Neural progenitor cell (in vitro differentiated cells): Measurements from ENCODE around the gene SPTAN1. TPM values are rescaled to one million over a fixed set of nuclear protein-coding genes. Genes with fewer than 3 reads are reported as not detected.

Experiments used
- DNase-seq: peaks from one replicate; pipeline ENCODE4 v3.0.0-alpha.2; 2016; ENCODE audit warnings: low spot score
- H2AFZ ChIP-seq: fragments of 200-600 bp; sonication (generic); replicated peaks from 2 replicates; pipeline ENCODE4 v1.6.1; 2016; ENCODE audit warnings: antibody characterized with exemption
- H3F3A ChIP-seq: fragments of 200-600 bp; sonication (generic); 2 replicates; pipeline ENCODE4 v1.6.1; 2016; ENCODE audit warnings: antibody characterized with exemption, low read depth
- H3K27ac ChIP-seq: fragments of 200-600 bp; sonication (generic); 2 replicates; pipeline ENCODE4 v1.5.1; 2016; ENCODE audit warnings: mild to moderate bottlenecking
- H3K27me3 ChIP-seq: fragments of 200-600 bp; sonication (generic); 2 replicates; pipeline ENCODE4 v1.6.1; 2016; ENCODE audit warnings: mild to moderate bottlenecking, moderate library complexity
- H3K36me3 ChIP-seq: fragments of 200-600 bp; sonication (generic); 2 replicates; pipeline ENCODE4 v1.5.1; 2016
- H3K4me1 ChIP-seq: fragments of 200-600 bp; sonication (generic); 2 replicates; pipeline ENCODE4 v1.6.1; 2016; ENCODE audit warnings: mixed run types
- H3K4me2 ChIP-seq: fragments of 200-600 bp; sonication (generic); 2 replicates; pipeline ENCODE4 v1.6.1; 2016
- H3K4me3 ChIP-seq: fragments of 200-600 bp; sonication (generic); 2 replicates; pipeline ENCODE4 v1.5.1; 2016
- H3K79me2 ChIP-seq: fragments of 200-600 bp; sonication (generic); 2 replicates; pipeline ENCODE4 v1.6.1; 2016; ENCODE audit warnings: low read depth
- H3K9ac ChIP-seq: fragments of 200-600 bp; sonication (generic); 2 replicates; pipeline ENCODE4 v1.6.1; 2016
- H3K9me3 ChIP-seq: fragments of 200-600 bp; sonication (generic); 2 replicates; pipeline ENCODE4 v1.5.1; 2016; ENCODE audit warnings: low read depth
- H4K20me1 ChIP-seq: fragments of 200-600 bp; sonication (generic); 2 replicates; pipeline ENCODE4 v1.6.1; 2016; ENCODE audit warnings: low read depth
- H3K27ac Mint-ChIP-seq: 3 replicates; pipeline ENCODE4 v1.8.0; 2021; ENCODE audit warnings: mixed read lengths
- H3K27me3 Mint-ChIP-seq: 2 replicates; pipeline ENCODE4 v1.8.0; 2022; ENCODE audit warnings: low read depth, mild to moderate bottlenecking, inconsistent platforms, moderate library complexity, mixed read lengths; ENCODE audit not compliant: insufficient read depth
- H3K36me3 Mint-ChIP-seq: 3 replicates; pipeline ENCODE4 v1.8.0; 2021; ENCODE audit warnings: mixed read lengths
- H3K4me1 Mint-ChIP-seq: 3 replicates; pipeline ENCODE4 v1.8.0; 2021; ENCODE audit warnings: mixed read lengths
- H3K4me3 Mint-ChIP-seq: 3 replicates; pipeline ENCODE4 v1.8.0; 2021; ENCODE audit warnings: mild to moderate bottlenecking, moderate library complexity, mixed read lengths
- H3K9me3 Mint-ChIP-seq: 3 replicates; pipeline ENCODE4 v1.8.0; 2020; ENCODE audit warnings: mixed read lengths
- EZH2 ChIP-seq: fragments of 200-600 bp; sonication (generic); IDR thresholded peaks from 2 replicates; pipeline ENCODE4 v1.6.1; 2017; ENCODE audit warnings: antibody characterized with exemption, mild to moderate bottlenecking, moderate library complexity
- EZH2phosphoT487 ChIP-seq: fragments of 200-600 bp; sonication (generic); IDR thresholded peaks from 2 replicates; pipeline ENCODE4 v1.6.1; 2017; ENCODE audit warnings: antibody characterized with exemption
- total RNA-seq: library from RNA; depleted of rRNA; stranded (reverse); fragments of >200 nt; gene quantifications from 2 replicates; pipeline ENCODE4 v1.2.3, GENCODE V29; 2015; ENCODE audit warnings: low replicate concordance
- TF ChIP-seq, protein P1 (sequence below): fragments of 200-600 bp; sonication (generic); IDR thresholded peaks from 2 replicates; pipeline ENCODE4 v1.5.1; 2017; ENCODE audit warnings: antibody characterized with exemption, mild to moderate bottlenecking

Gene SPTAN1
- total RNA-seq, 1 donor from 2014 or later = 112 TPM

GRCh38 chr9:128632486-128632885 is 80.1 kb downstream of the SPTAN1 start:
- H3K9ac ChIP-seq = no peak overlapping the region
- TF ChIP-seq EZH2 (no peak), EZH2phosphoT487 (no peak)
- TF ChIP-seq, protein P1, sequence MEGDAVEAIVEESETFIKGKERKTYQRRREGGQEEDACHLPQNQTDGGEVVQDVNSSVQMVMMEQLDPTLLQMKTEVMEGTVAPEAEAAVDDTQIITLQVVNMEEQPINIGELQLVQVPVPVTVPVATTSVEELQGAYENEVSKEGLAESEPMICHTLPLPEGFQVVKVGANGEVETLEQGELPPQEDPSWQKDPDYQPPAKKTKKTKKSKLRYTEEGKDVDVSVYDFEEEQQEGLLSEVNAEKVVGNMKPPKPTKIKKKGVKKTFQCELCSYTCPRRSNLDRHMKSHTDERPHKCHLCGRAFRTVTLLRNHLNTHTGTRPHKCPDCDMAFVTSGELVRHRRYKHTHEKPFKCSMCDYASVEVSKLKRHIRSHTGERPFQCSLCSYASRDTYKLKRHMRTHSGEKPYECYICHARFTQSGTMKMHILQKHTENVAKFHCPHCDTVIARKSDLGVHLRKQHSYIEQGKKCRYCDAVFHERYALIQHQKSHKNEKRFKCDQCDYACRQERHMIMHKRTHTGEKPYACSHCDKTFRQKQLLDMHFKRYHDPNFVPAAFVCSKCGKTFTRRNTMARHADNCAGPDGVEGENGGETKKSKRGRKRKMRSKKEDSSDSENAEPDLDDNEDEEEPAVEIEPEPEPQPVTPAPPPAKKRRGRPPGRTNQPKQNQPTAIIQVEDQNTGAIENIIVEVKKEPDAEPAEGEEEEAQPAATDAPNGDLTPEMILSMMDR = no peak
- H3F3A ChIP-seq = no peaks in the 10 kb centered on the region
- Mint-ChIP-seq H3K27ac (no peak overlapping the region), H3K27me3 (peaks cover 9% of the 10 kb centered on the region), H3K9me3 (no peaks in the 10 kb centered on the region), H3K4me3 (no peak overlapping the region), H3K4me1 (peaks cover 3% of the 10 kb centered on the region), H3K36me3 (peaks cover 20% of the 10 kb centered on the region)
- H3K36me3 ChIP-seq = no peaks in the 10 kb centered on the region
- H3K4me1 ChIP-seq = no peaks in the 10 kb centered on the region
- no peak overlapping the region for H3K4me2 ChIP-seq
- DNase-seq = no peak
- H3K27ac ChIP-seq = no peak overlapping the region
- H2AFZ ChIP-seq = no peak overlapping the region
- no peaks in the 10 kb centered on the region for H3K79me2 ChIP-seq
- peaks cover 34% of the 10 kb centered on the region for H4K20me1 ChIP-seq
- H3K4me3 ChIP-seq = no peak overlapping the region
- no peaks in the 10 kb centered on the region for H3K9me3 ChIP-seq
- no peaks in the 10 kb centered on the region for H3K27me3 ChIP-seq

DNA sequence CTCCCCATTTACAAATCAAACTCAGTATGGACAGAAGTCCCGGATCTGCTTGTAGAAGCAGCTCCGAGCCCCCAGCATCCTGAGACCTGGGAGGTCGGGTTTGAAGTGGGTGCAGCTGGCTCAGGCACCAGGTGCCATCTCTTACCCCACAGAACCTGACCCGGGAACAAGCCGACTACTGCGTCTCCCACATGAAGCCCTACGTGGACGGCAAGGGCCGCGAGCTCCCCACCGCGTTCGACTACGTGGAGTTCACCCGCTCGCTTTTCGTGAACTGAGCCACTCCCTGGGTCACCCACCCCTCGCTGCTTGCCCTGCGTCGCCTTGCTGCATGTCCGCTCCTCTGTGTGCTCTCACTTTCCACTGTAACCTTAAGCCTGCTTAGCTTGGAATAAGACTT is 80.7 kb downstream of the SPTAN1 start:
- H3K4me1 ChIP-seq = no peaks in the 10 kb centered on the region
- no peak for DNase-seq
- H3K36me3 Mint-ChIP-seq = peaks cover 20% of the 10 kb centered on the region
- H3K36me3 ChIP-seq = no peaks in the 10 kb centered on the region
- H3K9me3 ChIP-seq = no peaks in the 10 kb centered on the region
- no peak overlapping the region for H3K4me3 Mint-ChIP-seq
- H3F3A ChIP-seq = no peaks in the 10 kb centered on the region
- peaks cover 3% of the 10 kb centered on the region for H3K4me1 Mint-ChIP-seq
- TF ChIP-seq EZH2phosphoT487 = no peak
- TF ChIP-seq, protein P1 = no peak
- no peak for TF ChIP-seq EZH2
- H4K20me1 ChIP-seq = peaks cover 38% of the 10 kb centered on the region
- no peaks in the 10 kb centered on the region for H3K79me2 ChIP-seq
- H3K4me2 ChIP-seq = no peak overlapping the region
- H3K27ac Mint-ChIP-seq = no peak overlapping the region
- no peak overlapping the region for H3K9ac ChIP-seq
- no peak overlapping the region for H3K4me3 ChIP-seq
- H3K27me3 Mint-ChIP-seq = peaks cover 9% of the 10 kb centered on the region
- no peaks in the 10 kb centered on the region for H3K9me3 Mint-ChIP-seq
- H3K27ac ChIP-seq = no peak overlapping the region
- H2AFZ ChIP-seq = no peak overlapping the region
- H3K27me3 ChIP-seq = no peaks in the 10 kb centered on the region

DNA sequence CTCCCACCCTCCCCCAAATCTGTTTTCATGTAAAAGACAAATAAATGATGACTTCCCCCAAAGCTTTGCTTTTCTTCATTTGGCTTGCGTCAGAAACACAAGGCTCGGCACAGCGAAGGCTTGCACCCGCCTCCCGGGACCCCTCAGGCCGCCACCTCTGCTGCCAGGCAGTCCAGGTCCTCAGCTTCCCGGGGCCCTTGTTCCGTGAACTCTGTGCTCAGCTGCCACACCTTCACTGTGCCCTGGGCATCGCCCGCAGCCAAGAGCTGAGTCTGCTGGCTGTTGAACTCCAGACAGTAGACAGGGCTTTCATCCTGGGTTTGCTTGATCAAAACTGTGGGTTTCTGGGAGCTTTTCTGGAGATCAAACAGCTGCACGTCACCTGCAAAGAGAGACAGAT is 81.2 kb downstream of the SPTAN1 start:
- Mint-ChIP-seq H3K4me3 (no peak overlapping the region), H3K27me3 (peaks cover 9% of the 10 kb centered on the region)

More for the DNA sequence above, 81.2 kb downstream of the SPTAN1 start:
- H2AFZ ChIP-seq = no peak overlapping the region
- TF ChIP-seq, protein P1 = no peak
- TF ChIP-seq EZH2 (no peak), EZH2phosphoT487 (no peak)
- H4K20me1 ChIP-seq = peaks cover 38% of the 10 kb centered on the region
- H3F3A ChIP-seq = no peaks in the 10 kb centered on the region
- no peak for DNase-seq
- Mint-ChIP-seq H3K36me3 (peaks cover 22% of the 10 kb centered on the region), H3K27ac (peak overlapping the region; percentile 28), H3K4me1 (peaks cover 3% of the 10 kb centered on the region), H3K9me3 (no peaks in the 10 kb centered on the region)
- H3K4me2 ChIP-seq = no peak overlapping the region
- H3K36me3 ChIP-seq = no peaks in the 10 kb centered on the region
- no peak overlapping the region for H3K4me3 ChIP-seq
- H3K9ac ChIP-seq = no peak overlapping the region
- H3K27me3 ChIP-seq = no peaks in the 10 kb centered on the region
- no peaks in the 10 kb centered on the region for H3K9me3 ChIP-seq
- no peaks in the 10 kb centered on the region for H3K79me2 ChIP-seq
- no peaks in the 10 kb centered on the region for H3K4me1 ChIP-seq
- no peak overlapping the region for H3K27ac ChIP-seq
